Transverse colon (tissue), 4 donors: Measurements from ENCODE around the gene CRAMP1. TPM values are rescaled to one million over a fixed set of nuclear protein-coding genes. Genes with fewer than 3 reads are reported as not detected.

Experiments
- DNase-seq: peaks from one replicate; pipeline ENCODE4 v3.0.0-alpha.2; 2019
- H3K27ac ChIP-seq, 4 donors: fragments of 200-600 bp; sonication (generic); 2 replicates each; pipeline ENCODE4 v1.5.1; 2016 to 2018; ENCODE audit warnings: inconsistent platforms in 4 of 4
- H3K27me3 ChIP-seq: fragments of 200-600 bp; sonication (generic); 2 replicates; pipeline ENCODE4 v1.5.1; 2017; ENCODE audit warnings: inconsistent platforms
- H3K36me3 ChIP-seq, 4 donors: fragments of 200-600 bp; sonication (generic); 2 replicates each; pipeline ENCODE4 v1.5.1; 2017 to 2019; ENCODE audit warnings: inconsistent platforms in 4 of 4
- H3K4me1 ChIP-seq, 4 donors: fragments of 200-600 bp; sonication (generic); 2 replicates each; pipeline ENCODE4 v1.5.1; 2017 to 2020; ENCODE audit warnings: inconsistent platforms in 4 of 4
- H3K4me3 ChIP-seq, 4 donors: fragments of 200-600 bp; sonication (generic); 1 replicate in 1 of 4; 2 replicates in 3 of 4; pipeline versions ENCODE4 v1.5.1 to v1.6.1; 2017 to 2019; ENCODE audit warnings: inconsistent platforms in 4 of 4
- H3K9me3 ChIP-seq, 2 donors: fragments of 200-600 bp; sonication (generic); 2 replicates each; pipeline ENCODE4 v1.5.1; 2017 to 2019; ENCODE audit warnings: inconsistent platforms in 2 of 2
- CTCF ChIP-seq, 5 experiments: fragments of 200-600 bp in 3 of 5; fragments of 450-650 bp in 2 of 5; sonication (generic) in 3 of 5; IDR thresholded peaks; 1 replicate in 2 of 5; 2 replicates in 3 of 5; pipeline ENCODE4 v1.5.1; 2016 to 2017; ENCODE audit warnings: antibody characterized with exemption in 5 of 5, inconsistent platforms in 3 of 5, mild to moderate bottlenecking in 2 of 5, moderate library complexity in 1 of 5
- EP300 ChIP-seq: sonication (generic); formaldehyde crosslinking; IDR thresholded peaks from one replicate; pipeline ENCODE4 v1.6.1; 2017; ENCODE audit warnings: antibody characterized with exemption, low read depth
- POLR2A ChIP-seq: fragments of 450-650 bp; IDR thresholded peaks from one replicate; pipeline ENCODE4 v1.6.1; 2016; ENCODE audit warnings: antibody characterized with exemption, mild to moderate bottlenecking, moderate library complexity
- POLR2AphosphoS5 ChIP-seq, 3 donors: sonication (generic); formaldehyde crosslinking; IDR thresholded peaks; one replicate each; pipeline ENCODE4 v1.6.1; 2016; ENCODE audit warnings: antibody characterized with exemption in 3 of 3
- WGBS, 2 donors: methylation state at CpG; one replicate each; pipeline ENCODE4 v1.1.5; 2018; ENCODE audit warnings: low coverage in 1 of 2; 5-methylcytosine and 5-hydroxymethylcytosine counted together
- in situ Hi-C, 4 donors: fragments of 200-750 bp; cut with MboI; loops; one replicate each; pipeline versions ENCODE4 v1.15.0 to v1.15.1; 2017; ENCODE audit warnings: low sequenced_read_pairs in 3 of 4, low pct_ligation_motif_present in 1 of 4, low pct_unique_long_range_greater_than_20kb in 1 of 4
- intact Hi-C: fragments of 100-400 bp; cut with DNase I; formaldehyde crosslinking; loops from one replicate; pipeline ENCODE4 v1.15.1; 2023; ENCODE audit warnings: low total_unique reads
- total RNA-seq, 4 donors: library from RNA; depleted of rRNA; stranded (reverse); fragments of >200 nt; gene quantifications; one replicate each; pipeline ENCODE4 v1.1.0, GENCODE V29; 2016

The CRAMP1 gene
- total RNA-seq, 4 donors from 2014 or later: 10.1 to 52.7 (median 16.2) TPM

GRCh38 chr16:1667271-1667670 lies 55.1 kb downstream of the CRAMP1 start:
- WGBS, 2 donors: 93 to 97% methylated on average over 3 to 6 of the region's 8 CpGs
- Histone ChIP-seq H3K4me3 (no peak overlapping the region), H3K27me3 (no peaks in the 10 kb centered on the region), H3K27ac (no peak overlapping the region), H3K9me3 (no peaks in the 10 kb centered on the region), H3K4me1 (no peaks in the 10 kb centered on the region), H3K36me3 (peaks cover 0 to 77% (median 33%) of the 10 kb centered on the region in 4 donors)
- in situ Hi-C loops: no loop called here
- intact Hi-C loops: no loop called here
- TF ChIP-seq POLR2A (no peak), EP300 (no peak), CTCF (IDR thresholded peaks at IDR 0.05) (no peak), POLR2AphosphoS5 (IDR thresholded peaks at IDR 0.05) (no peak)
- DNase-seq: no peak

DNA sequence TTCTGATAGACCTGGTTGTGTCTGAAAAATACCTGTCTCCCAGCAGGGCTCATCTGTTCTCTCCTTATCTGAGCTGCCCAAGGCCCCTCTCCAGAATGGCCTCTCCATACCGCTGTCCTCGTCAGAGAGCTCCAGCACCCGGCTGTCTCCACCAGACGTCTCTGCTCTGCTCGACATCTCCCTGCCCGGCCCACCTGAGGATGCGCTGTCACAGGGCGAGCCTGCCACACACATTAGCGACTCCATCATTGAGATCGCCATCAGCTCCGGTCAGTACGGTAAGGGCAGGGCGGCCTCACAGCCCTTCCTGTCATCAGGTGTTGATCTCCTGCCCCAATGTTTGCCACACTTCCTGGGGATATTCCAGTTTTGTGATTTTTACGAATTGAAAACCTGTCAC lies 55.8 kb downstream of the CRAMP1 start:
- Histone ChIP-seq H3K36me3 (peaks cover 0 to 74% (median 32%) of the 10 kb centered on the region in 4 donors), H3K4me1 (no peaks in the 10 kb centered on the region), H3K27me3 (no peaks in the 10 kb centered on the region), H3K27ac (no peak overlapping the region), H3K4me3 (no peak overlapping the region), H3K9me3 (no peaks in the 10 kb centered on the region)
- in situ Hi-C loops: no loop called here
- intact Hi-C loops: loop anchor here (1.0 kb wide), 1 partner anchor 203 kb away; no protein-coding TSS in a partner anchor
- WGBS, 2 donors: 95% methylated on average over 14 of the region's 14 CpGs; no CpG with 5 or more reads in 1 of the 2 donors
- no peak for DNase-seq
- TF ChIP-seq CTCF (IDR thresholded peaks at IDR 0.05) (no peak), POLR2A (no peak), POLR2AphosphoS5 (IDR thresholded peaks at IDR 0.05) (no peak), EP300 (no peak)

DNA sequence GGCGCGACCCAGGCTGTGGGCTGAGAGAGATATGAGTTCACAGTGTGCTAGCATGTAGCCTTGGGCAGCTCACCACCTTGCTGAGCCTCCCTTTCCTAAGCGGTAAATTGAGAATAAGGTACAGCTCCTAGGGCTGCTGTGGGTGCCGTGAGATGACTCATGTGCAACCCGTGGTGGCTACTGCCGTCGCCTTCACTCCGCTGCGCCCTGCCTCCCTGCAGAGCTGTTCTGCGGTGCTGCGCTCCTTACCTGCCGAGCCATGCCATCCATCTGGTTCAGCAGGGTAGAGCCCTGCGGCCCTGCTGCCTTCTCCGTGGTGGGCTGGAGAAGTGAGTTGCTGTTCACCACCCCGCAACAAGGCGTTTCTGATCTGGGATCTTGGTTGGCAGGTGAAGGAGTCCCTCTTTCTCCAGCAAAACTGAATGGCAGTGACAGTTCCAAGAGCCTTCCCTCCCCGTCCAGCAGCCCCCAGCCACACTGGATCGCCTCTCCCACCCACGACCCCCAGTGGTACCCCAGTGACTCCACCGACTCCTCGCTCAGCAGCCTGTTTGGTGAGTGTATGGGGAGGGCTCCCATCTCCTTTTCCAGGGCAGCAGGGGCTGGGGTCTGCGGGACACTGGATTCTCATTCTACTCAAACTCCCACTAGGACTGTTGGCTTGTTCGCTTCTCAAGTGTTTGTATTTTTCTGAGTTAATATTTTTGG lies 56.6 kb downstream of the CRAMP1 start:
- WGBS, 2 donors: 95 to 100% methylated on average over 1 to 23 of the region's 23 CpGs
- no peak overlapping the region for H3K27ac ChIP-seq
- H3K4me3 ChIP-seq: no peak overlapping the region
- DNase-seq: no peak
- no peaks in the 10 kb centered on the region for H3K27me3 ChIP-seq
- in situ Hi-C loops: no loop called here
- H3K9me3 ChIP-seq: no peaks in the 10 kb centered on the region
- peaks cover 0 to 70% (median 30%) of the 10 kb centered on the region in 4 donors for H3K36me3 ChIP-seq
- no peak for TF ChIP-seq CTCF (IDR thresholded peaks at IDR 0.05)
- TF ChIP-seq POLR2A: no peak
- no peak for TF ChIP-seq EP300
- TF ChIP-seq POLR2AphosphoS5 (IDR thresholded peaks at IDR 0.05): no peak
- intact Hi-C loops: loop anchor here (1.0 kb wide), 1 partner anchor 203 kb away; no protein-coding TSS in a partner anchor
- H3K4me1 ChIP-seq: no peaks in the 10 kb centered on the region

GRCh38 chr16:1669698-1670097 lies 57.5 kb downstream of the CRAMP1 start:
- Histone ChIP-seq H3K27ac (no peak overlapping the region), H3K4me3 (no peak overlapping the region), H3K9me3 (no peaks in the 10 kb centered on the region), H3K4me1 (no peaks in the 10 kb centered on the region), H3K27me3 (no peaks in the 10 kb centered on the region), H3K36me3 (peaks cover 0 to 65% (median 31%) of the 10 kb centered on the region in 4 donors)
- DNase-seq: no peak
- in situ Hi-C loops (no loop called here), intact Hi-C loops (no loop called here)
- TF ChIP-seq CTCF (IDR thresholded peaks at IDR 0.05) (no peak), POLR2A (no peak), POLR2AphosphoS5 (IDR thresholded peaks at IDR 0.05) (no peak), EP300 (no peak)
- 80 to 89% methylated on average over 1 to 7 of the region's 7 CpGs for whole genome bisulfite sequencing, 2 donors
